Thoracic aorta (tissue), 2 donors: ENCODE results near the gene PLCB1. TPM values are rescaled to one million over a fixed set of nuclear protein-coding genes. Genes with fewer than 3 reads are reported as not detected.

Experiments
- ATAC-seq: fragments of 150-250 bp; one replicate; pipeline ENCODE4 v1.8.0; 2017; ENCODE audit warnings: low read depth; ENCODE audit not compliant: insufficient number of reproducible peaks, low FRiP score
- DNase-seq: peaks from one replicate; pipeline ENCODE4 v3.0.0-alpha.2; 2020; ENCODE audit warnings: low spot score
- H3K27ac ChIP-seq, 2 donors: fragments of 200-600 bp; sonication (generic); 1 replicate in 1 of 2; 2 replicates in 1 of 2; pipeline ENCODE4 v1.5.1; 2016; ENCODE audit warnings: mild to moderate bottlenecking in 2 of 2, moderate library complexity in 2 of 2
- H3K27me3 ChIP-seq: fragments of 200-600 bp; sonication (generic); replicated peaks from 2 replicates; pipeline ENCODE4 v1.6.0; 2016; ENCODE audit warnings: mild to moderate bottlenecking; ENCODE audit not compliant: insufficient read depth
- H3K36me3 ChIP-seq: fragments of 200-600 bp; sonication (generic); one replicate; pipeline ENCODE4 v1.5.1; 2016
- H3K4me1 ChIP-seq, 2 donors: fragments of 200-600 bp; sonication (generic); 1 replicate in 1 of 2; 2 replicates in 1 of 2; pipeline versions ENCODE4 v1.5.1 to v1.6.0; 2016; ENCODE audit warnings: low read depth in 2 of 2, mild to moderate bottlenecking in 1 of 2; ENCODE audit not compliant: control insufficient read depth in 1 of 2
- H3K4me3 ChIP-seq: fragments of 200-600 bp; sonication (generic); 2 replicates; pipeline ENCODE4 v1.5.1; 2016; ENCODE audit warnings: mild to moderate bottlenecking
- H3K9me3 ChIP-seq: fragments of 200-600 bp; sonication (generic); 2 replicates; pipeline ENCODE4 v1.5.1; 2016
- CTCF ChIP-seq: fragments of 200-600 bp; sonication (generic); IDR thresholded peaks from one replicate; pipeline ENCODE4 v1.5.1; 2019; ENCODE audit warnings: antibody characterized with exemption
- total RNA-seq, 2 donors: library from RNA; depleted of rRNA; stranded (reverse); fragments of >200 nt; gene quantifications; one replicate each; pipeline versions ENCODE4 v1.1.0 to v1.2.3, GENCODE V29; 2016

Gene PLCB1
- total RNA-seq, 2 donors from 2014 or later, result 10.8 to 16.3 TPM

- Histone ChIP-seq H3K4me3 (no peak overlapping the region), H3K9me3 (no peaks in the 10 kb centered on the region), H3K27ac (no peak overlapping the region), H3K36me3 (no peaks in the 10 kb centered on the region), H3K27me3 (no peaks in the 10 kb centered on the region), H3K4me1 (no peaks in the 10 kb centered on the region)
- TF ChIP-seq CTCF, result no peak
- ATAC-seq, result no peak
- DNase-seq, result no peak
Observed at GRCh38 chr20:8917084-8917483, 785.0 kb downstream of the PLCB1 start.

- DNase-seq (no peak), ATAC-seq (no peak)
- no peaks in the 10 kb centered on the region for H3K4me1 ChIP-seq
- no peak overlapping the region for H3K4me3 ChIP-seq
- no peaks in the 10 kb centered on the region for H3K9me3 ChIP-seq
- no peaks in the 10 kb centered on the region for H3K27me3 ChIP-seq
- no peaks in the 10 kb centered on the region for H3K36me3 ChIP-seq
- TF ChIP-seq CTCF, result no peak
- H3K27ac ChIP-seq, result no peak overlapping the region
Observed at GRCh38 chr20:8918145-8918544, 786.1 kb downstream of the PLCB1 start.

- ATAC-seq (no peak), DNase-seq (no peak)
- TF ChIP-seq CTCF, result no peak
- H3K4me3 ChIP-seq, result no peak overlapping the region
- no peaks in the 10 kb centered on the region for H3K27me3 ChIP-seq
- no peaks in the 10 kb centered on the region for H3K36me3 ChIP-seq
- no peak overlapping the region for H3K27ac ChIP-seq
- H3K4me1 ChIP-seq, result no peaks in the 10 kb centered on the region
- no peaks in the 10 kb centered on the region for H3K9me3 ChIP-seq
Observed at GRCh38 chr20:8924539-8924938, 792.5 kb downstream of the PLCB1 start.

DNA sequence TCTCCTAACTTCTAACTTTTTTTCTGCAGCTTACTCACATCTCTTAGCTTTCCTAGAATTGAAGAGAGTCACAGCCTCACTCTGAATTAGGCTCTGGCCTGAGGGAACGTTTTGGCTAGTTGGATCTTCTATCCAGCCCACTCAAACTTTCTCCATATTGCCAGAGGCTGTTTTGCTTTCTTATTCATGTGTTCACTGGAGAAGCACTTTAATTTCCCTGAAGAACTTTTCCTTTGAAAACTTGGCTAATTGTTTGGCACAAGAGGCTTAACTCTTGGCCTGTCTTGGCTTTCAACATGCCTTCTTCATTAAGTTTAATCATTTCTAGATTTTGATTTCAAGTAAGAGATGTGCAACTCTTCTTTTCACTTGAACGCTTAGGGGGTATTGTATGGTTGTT is 798.7 kb downstream of the PLCB1 start:
- Histone ChIP-seq H3K27ac (no peak overlapping the region), H3K4me1 (peaks cover 0 to 13% of the 10 kb centered on the region in 2 donors), H3K9me3 (no peaks in the 10 kb centered on the region), H3K27me3 (no peaks in the 10 kb centered on the region), H3K4me3 (no peak overlapping the region), H3K36me3 (no peaks in the 10 kb centered on the region)
- no peak for DNase-seq
- no peak for ATAC-seq
- TF ChIP-seq CTCF, result no peak

- no peak for DNase-seq
- no peaks in the 10 kb centered on the region for H3K36me3 ChIP-seq
- ATAC-seq, result peak; percentile 46
- no peaks in the 10 kb centered on the region for H3K9me3 ChIP-seq
- H3K4me3 ChIP-seq, result no peak overlapping the region
- no peaks in the 10 kb centered on the region for H3K27me3 ChIP-seq
- peak overlapping the region in 1 of 2 donors; percentile 16 for H3K27ac ChIP-seq
- H3K4me1 ChIP-seq, result peaks cover 0 to 13% of the 10 kb centered on the region in 2 donors
- no peak for TF ChIP-seq CTCF
Observed at GRCh38 chr20:8932192-8933165, 800.4 kb downstream of the PLCB1 start.
